Fibroblast of skin of left biceps (primary cell): ENCODE data around the gene MED28.

Experiments
- DNase-seq, 2 experiments: peaks; one replicate each; pipeline ENCODE4 v3.0.0-alpha.2; 2013; ENCODE audit warnings: low read depth in 2 of 2

MED28 gene

DNA sequence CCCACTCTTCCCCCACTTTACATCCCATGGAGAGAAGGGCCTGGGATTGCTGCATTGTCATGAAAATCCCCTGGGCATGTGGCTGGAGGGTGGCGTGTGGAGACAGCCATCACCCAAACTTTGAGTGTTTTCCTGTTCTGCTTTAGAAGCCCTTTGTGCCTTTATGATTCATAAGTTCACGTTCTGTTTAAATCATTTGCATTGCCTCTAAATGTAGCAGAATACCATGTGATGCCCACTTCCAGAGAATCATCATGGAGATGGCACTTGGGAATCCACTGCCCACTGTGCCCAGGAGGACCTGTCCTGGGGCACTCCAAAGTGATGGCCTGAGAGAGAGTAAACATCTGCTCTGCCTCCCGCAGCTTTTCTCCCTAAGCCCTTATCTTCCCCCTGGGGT lies 52.8 kb downstream of the MED28 start:
- no peak for DNase-seq

DNA sequence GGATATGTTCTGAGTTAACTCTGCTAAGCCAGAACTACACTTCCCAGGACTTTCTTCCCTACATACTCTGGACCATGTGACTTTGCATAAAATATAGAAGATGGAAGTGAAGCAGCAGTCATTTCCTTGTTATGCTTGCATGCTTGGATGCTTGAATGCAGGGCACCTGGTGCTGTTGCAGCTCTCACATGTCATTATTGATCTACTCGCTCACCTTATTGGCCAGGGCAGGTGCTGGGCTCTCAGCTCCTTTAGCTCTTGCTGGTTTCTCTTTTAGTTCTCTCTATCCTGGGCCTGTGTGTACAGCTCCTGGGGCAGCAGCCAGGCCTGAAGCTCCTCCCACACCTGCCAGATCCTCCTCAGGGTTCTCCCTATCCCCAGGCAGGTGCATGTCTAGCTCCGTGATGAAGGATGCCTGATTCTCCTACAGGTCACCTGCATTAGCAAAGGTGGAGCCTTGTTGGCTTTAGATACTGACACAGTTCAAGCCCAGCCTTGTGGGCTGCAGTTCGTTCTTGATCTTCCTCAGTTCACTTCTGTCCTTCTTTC lies 53.3 kb downstream of the MED28 start:
- DNase-seq = no peak

DNA sequence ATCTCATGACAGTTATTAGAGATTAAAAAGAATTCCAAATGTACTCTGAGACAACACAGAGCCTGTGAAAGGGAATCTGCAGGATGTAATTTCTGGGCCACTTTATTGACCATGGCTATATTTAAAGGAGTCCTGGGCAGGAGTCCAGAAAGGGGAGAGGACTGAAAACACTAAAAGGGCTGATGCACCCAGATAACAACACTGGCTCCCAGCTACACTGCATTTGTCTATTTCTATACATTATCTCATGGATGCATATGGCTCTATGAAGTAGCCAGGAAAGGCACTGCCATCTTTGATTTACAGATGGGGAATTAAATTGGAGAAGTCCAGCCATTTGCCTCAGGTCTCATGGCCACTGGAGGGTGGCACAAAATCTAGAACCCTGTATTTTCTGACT lies 56.0 kb downstream of the MED28 start:
- DNase-seq = no peak

DNA sequence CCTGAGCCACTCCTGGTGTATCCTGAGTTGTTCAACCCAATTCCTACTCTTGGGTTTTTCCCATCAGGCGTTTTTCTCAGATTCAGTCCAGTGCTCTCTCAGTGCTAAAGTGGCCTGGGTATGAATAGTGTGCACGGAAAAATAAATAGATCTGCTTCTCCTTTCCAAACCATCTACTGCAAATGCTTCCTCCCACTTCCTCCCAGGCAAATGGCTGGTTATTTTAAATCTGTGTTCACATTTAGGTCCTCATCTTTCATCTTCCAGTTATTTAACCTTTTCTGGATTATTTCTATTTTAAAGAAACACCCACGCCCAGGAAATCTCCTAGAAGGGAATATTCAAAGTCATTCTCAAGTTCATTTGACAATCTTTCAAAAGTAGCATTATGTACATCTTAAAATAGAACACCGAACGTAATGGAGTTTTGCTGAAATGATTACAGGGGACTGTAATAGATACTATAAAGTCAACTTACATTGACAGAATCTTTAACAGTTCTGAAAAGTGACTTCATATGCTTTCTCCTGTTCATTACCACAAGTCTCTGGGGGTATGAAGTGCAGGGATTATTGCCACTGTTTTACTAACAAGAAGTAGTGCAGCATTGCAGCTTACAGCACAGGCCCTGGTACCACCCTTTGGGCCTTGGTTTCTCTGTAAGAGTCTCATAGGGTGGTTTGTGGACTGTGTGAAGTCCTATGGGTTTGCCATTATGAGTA lies 66.3 kb downstream of the MED28 start:
- DNase-seq = no peak

DNA sequence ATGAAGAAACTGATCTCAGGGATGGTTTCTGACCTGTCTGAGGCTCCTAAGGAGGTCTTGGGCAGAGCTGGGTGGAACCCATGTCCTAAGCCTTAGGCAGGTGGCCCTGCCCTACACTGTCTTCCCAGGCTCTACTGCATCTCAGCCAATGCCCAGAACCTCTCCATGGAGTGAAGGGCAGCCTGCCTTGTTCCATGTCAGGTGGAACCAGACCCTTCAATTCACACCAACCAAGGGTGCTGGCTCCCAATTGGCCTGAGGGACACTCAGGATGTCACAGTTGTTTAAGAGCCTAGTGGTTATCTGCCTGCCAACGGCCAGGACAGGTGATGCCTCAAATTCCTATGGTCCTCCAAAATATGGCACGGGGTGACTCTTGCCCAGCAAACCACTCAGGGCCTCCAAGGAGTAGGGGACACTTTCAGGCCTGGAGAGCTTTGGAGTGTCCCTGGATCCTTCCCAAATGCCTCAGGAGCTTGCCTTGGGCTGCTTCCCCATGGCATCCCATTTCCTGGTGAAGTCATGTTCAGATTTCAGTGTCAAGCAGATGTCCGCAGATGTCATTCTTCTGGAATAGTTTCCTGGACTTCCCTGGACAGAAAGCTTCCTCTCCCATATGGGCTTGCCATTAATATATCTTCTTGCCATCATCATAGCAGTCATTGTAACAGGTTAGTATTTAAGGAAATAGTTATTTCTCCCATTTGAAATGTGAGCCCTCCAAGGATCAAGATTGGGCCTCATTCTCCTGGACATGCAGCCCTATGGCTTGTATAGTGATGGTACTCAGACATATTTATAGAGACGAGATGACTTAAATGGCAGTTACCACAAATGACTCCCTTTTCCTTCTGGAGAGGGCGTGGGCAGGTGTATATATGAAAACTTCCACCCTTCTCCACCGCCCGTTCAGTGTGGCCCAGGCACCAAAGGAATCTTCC lies 67.1 kb downstream of the MED28 start:
- no peak for DNase-seq

DNA sequence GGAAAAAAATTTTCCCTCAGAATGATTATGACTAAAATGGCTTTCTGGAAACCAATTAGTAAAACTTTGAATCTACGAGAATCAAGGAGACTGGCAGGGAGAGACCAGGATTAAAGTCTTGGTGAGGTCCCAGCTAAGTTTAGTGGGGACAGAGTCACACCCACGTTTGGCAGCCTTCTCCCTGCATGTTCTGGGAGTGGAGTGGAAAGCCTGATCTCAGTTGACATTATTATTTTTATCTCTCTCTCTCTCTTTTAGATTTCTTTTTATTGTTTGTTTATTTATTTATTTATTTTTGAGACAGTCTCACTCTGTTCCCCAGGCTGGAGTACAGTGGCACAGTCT lies 67.8 kb downstream of the MED28 start:
- no peak for DNase-seq
